ENCODE results near the gene ATP8A2. TPM values are rescaled to one million over a fixed set of nuclear protein-coding genes. Genes with fewer than 3 reads are reported as not detected.

Gene ATP8A2
- polyA plus RNA-seq, 3 donors: not detected

DNA sequence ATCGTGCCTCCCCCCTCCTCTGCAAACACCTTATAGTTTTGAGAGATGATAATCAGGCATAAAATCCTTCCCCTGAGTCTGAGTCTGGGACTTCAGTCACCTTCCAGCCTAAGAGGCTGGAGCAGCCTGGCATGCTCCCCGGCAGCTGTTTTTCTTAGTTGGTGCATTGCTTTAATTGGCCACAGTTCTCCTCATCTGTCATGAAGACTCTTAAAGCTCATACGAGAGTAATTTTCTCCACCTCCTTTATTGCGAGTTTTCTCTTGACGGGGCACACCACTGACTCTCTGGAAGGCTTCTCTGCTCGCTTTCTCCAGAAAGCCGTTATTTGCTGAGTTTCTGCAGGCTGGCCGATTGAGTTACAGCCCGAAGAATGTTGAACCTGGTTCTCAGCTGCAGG is 310.5 kb downstream of the ATP8A2 start:
- Mint-ChIP-seq H3K4me3 (no peak overlapping the region), H3K27ac (no peak overlapping the region), H3K9me3 (peaks cover 0 to 13% (median 4%) of the 10 kb centered on the region in 7 donors), H3K27me3 (ENCODE audit: low read depth in 3 of 3) (peaks cover 2 to 6% (median 5%) of the 10 kb centered on the region in 3 donors), H3K4me1 (no peaks in the 10 kb centered on the region), H3K36me3 (no peaks in the 10 kb centered on the region)
- intact Hi-C loops (cut with micrococcal nuclease): no loop called here
- H3K4me3 ChIP-seq (replicated peaks in 1 of 3; ENCODE audit: low read depth in 2 of 3, low read length in 3 of 3): no peak overlapping the region
- H2AFZ ChIP-seq (ENCODE audit: insufficient read depth, low read depth, low read length, poor library complexity, severe bottlenecking): no peak overlapping the region
- WGBS (ENCODE audit: insufficient coverage): 94% methylated on average over 6 of the region's 9 CpGs
- no peaks in the 10 kb centered on the region for H3K79me2 ChIP-seq (ENCODE audit: insufficient read depth, low read length)
- no peaks in the 10 kb centered on the region for H3K36me3 ChIP-seq (replicated peaks in 1 of 2; ENCODE audit: control insufficient read depth in 1 of 2, insufficient read depth in 2 of 2, low read length in 2 of 2)
- peaks cover 0 to 2% of the 10 kb centered on the region in 2 donors for H3K9me3 ChIP-seq (replicated peaks in 1 of 2; ENCODE audit: control insufficient read depth in 1 of 2, insufficient read depth in 1 of 2, low read length in 2 of 2)
- no peak overlapping the region for H3K27ac ChIP-seq (ENCODE audit: low read depth in 1 of 2, low read length in 2 of 2)
- H4K20me1 ChIP-seq (ENCODE audit: insufficient read depth, low read length): no peaks in the 10 kb centered on the region
- DNase-seq: no peak
- H3K9ac ChIP-seq (ENCODE audit: insufficient read depth, low read length, poor library complexity, severe bottlenecking): no peak overlapping the region
- H3K27me3 ChIP-seq (ENCODE audit: control insufficient read depth in 2 of 2, insufficient read depth in 2 of 2, low read length in 2 of 2): no peaks in the 10 kb centered on the region
- no peak overlapping the region for H3K4me2 ChIP-seq (replicated peaks; ENCODE audit: extremely low read depth, low read length, poor library complexity, severe bottlenecking)
- no peak for TF ChIP-seq CTCF (IDR thresholded peaks at IDR 0.05)
- H3K4me1 ChIP-seq (ENCODE audit: control insufficient read depth in 1 of 2, insufficient read depth in 2 of 2, low read length in 2 of 2): no peaks in the 10 kb centered on the region

- H3K4me3 ChIP-seq (replicated peaks in 1 of 3; ENCODE audit: low read depth in 2 of 3, low read length in 3 of 3): no peak overlapping the region
- H3K4me2 ChIP-seq (replicated peaks; ENCODE audit: extremely low read depth, low read length, poor library complexity, severe bottlenecking): no peak overlapping the region
- no peaks in the 10 kb centered on the region for H3K4me1 ChIP-seq (ENCODE audit: control insufficient read depth in 1 of 2, insufficient read depth in 2 of 2, low read length in 2 of 2)
- no peaks in the 10 kb centered on the region for H3K36me3 ChIP-seq (replicated peaks in 1 of 2; ENCODE audit: control insufficient read depth in 1 of 2, insufficient read depth in 2 of 2, low read length in 2 of 2)
- no peak for TF ChIP-seq CTCF (IDR thresholded peaks at IDR 0.05)
- H3K27me3 ChIP-seq (ENCODE audit: control insufficient read depth in 2 of 2, insufficient read depth in 2 of 2, low read length in 2 of 2): no peaks in the 10 kb centered on the region
- no peak overlapping the region for H3K4me3 Mint-ChIP-seq
- H3K27ac ChIP-seq (ENCODE audit: low read depth in 1 of 2, low read length in 2 of 2): no peak overlapping the region
- no peaks in the 10 kb centered on the region for H4K20me1 ChIP-seq (ENCODE audit: insufficient read depth, low read length)
- WGBS (ENCODE audit: insufficient coverage): no CpG with 5 or more reads among the region's 4 CpGs
- no peaks in the 10 kb centered on the region for H3K36me3 Mint-ChIP-seq
- H3K9me3 ChIP-seq (replicated peaks in 1 of 2; ENCODE audit: control insufficient read depth in 1 of 2, insufficient read depth in 1 of 2, low read length in 2 of 2): peaks cover 0 to 2% of the 10 kb centered on the region in 2 donors
- H3K27ac Mint-ChIP-seq: no peak overlapping the region
- DNase-seq: no peak
- H3K27me3 Mint-ChIP-seq (ENCODE audit: low read depth in 3 of 3): peaks cover 2 to 6% (median 4%) of the 10 kb centered on the region in 3 donors
- no peak overlapping the region for H2AFZ ChIP-seq (ENCODE audit: insufficient read depth, low read depth, low read length, poor library complexity, severe bottlenecking)
- H3K9me3 Mint-ChIP-seq: peaks cover 0 to 12% (median 7%) of the 10 kb centered on the region in 7 donors
- intact Hi-C loops (cut with micrococcal nuclease): no loop called here
- no peaks in the 10 kb centered on the region for H3K79me2 ChIP-seq (ENCODE audit: insufficient read depth, low read length)
- H3K9ac ChIP-seq (ENCODE audit: insufficient read depth, low read length, poor library complexity, severe bottlenecking): no peak overlapping the region
- H3K4me1 Mint-ChIP-seq: no peaks in the 10 kb centered on the region
Observed at GRCh38 chr13:25683056-25683455, 311.3 kb downstream of the ATP8A2 start.

Data from CD14-positive monocyte (primary cell).